Memory B cell (primary cell): Measurements from ENCODE around the gene HNRNPH2.

Experiments used
- ATAC-seq: fragments of 150-1000 bp; cut with Tn5 transposase; 2 replicates; pipeline ENCODE4 v1.10.0; 2021; ENCODE audit warnings: low read depth, mild to moderate bottlenecking, moderate library complexity
- DNase-seq, 2 donors: peaks; one replicate each; pipeline ENCODE4 v3.0.0; 2022; ENCODE audit warnings: low spot score in 2 of 2
- H3K27ac Mint-ChIP-seq: one replicate; pipeline ENCODE4 v1.8.0; 2022; ENCODE audit warnings: mild to moderate bottlenecking, moderate library complexity, mixed read lengths
- H3K27me3 Mint-ChIP-seq: one replicate; pipeline ENCODE4 v1.8.0; 2022; ENCODE audit warnings: mixed read lengths
- H3K36me3 Mint-ChIP-seq: one replicate; pipeline ENCODE4 v1.8.0; 2022; ENCODE audit warnings: mild to moderate bottlenecking, mixed read lengths
- H3K4me1 Mint-ChIP-seq: one replicate; pipeline ENCODE4 v1.8.0; 2022; ENCODE audit warnings: mixed read lengths
- H3K4me3 Mint-ChIP-seq: one replicate; pipeline ENCODE4 v1.8.0; 2022; ENCODE audit warnings: mild to moderate bottlenecking, moderate library complexity, mixed read lengths
- H3K9me3 Mint-ChIP-seq: one replicate; pipeline ENCODE4 v1.8.0; 2022; ENCODE audit warnings: mixed read lengths

Gene HNRNPH2

DNA sequence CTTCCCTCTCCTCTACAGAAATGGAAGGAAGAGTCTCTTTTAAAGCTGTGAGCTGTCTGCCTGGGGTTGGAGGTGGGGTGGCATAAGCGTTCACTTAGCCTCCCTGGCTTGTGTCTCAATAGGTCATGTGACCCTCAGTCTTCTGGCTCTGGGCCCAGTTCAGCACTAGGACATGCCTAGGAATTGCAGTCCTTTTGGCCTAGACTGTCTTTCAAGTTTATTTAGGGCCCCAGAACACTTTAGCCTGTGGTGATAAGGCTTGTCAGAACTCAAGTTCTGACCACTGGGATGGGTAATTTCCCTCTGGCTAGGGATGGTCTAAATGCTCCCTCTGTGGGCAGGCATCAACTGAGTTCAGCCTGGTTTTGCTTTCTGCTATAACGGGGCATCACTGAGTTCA lies 42.9 kb downstream of the HNRNPH2 start:
- ATAC-seq (no peak), DNase-seq (no peak)
- Mint-ChIP-seq H3K9me3 (peaks cover 5% of the 10 kb centered on the region), H3K27me3 (no peaks in the 10 kb centered on the region), H3K4me1 (no peaks in the 10 kb centered on the region), H3K27ac (no peak overlapping the region), H3K4me3 (no peak overlapping the region), H3K36me3 (peaks cover 28% of the 10 kb centered on the region)

DNA sequence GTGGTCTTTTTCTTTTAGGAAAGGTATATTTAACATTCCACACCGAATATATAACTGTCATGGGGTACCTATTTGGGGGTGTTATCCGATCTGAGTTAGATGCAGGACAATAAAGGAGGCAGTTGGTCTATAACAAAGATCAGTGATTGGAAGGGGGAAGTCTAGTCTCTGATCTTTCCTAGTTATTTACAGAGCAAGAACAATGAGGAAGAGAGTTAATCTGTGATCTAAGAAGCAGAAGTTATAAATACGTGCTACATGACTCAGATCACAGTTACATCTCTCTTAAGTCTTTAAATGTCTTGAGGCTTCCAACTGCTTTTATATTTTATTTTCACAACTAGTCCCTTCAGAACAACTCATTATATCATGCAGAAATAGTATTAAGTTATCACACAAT lies 44.0 kb downstream of the HNRNPH2 start:
- H3K27ac Mint-ChIP-seq, result no peak overlapping the region
- H3K4me3 Mint-ChIP-seq, result no peak overlapping the region
- no peaks in the 10 kb centered on the region for H3K27me3 Mint-ChIP-seq
- peaks cover 5% of the 10 kb centered on the region for H3K9me3 Mint-ChIP-seq
- H3K4me1 Mint-ChIP-seq, result no peaks in the 10 kb centered on the region
- no peak for DNase-seq
- peaks cover 28% of the 10 kb centered on the region for H3K36me3 Mint-ChIP-seq
- ATAC-seq, result no peak

DNA sequence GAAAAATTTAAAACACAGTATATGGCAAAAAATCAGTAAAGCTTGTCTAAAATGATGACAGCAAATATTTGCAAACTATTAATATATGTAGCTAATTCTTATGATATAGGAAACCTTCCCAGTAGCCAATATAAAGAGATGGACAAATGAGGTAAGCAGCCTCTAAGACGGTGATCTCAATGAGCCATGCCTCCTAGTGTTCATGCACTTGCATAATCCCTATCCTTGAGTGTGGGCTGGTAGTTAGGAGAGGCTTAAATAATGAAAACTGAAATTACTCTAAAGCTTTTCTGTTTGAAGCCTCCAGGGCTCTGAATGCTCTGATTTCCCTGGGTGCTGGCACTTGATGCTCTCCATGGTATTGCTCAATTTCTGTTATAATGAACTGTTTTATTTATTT lies 52.6 kb downstream of the HNRNPH2 start:
- Mint-ChIP-seq H3K4me1 (no peaks in the 10 kb centered on the region), H3K9me3 (no peaks in the 10 kb centered on the region), H3K36me3 (peaks cover 20% of the 10 kb centered on the region), H3K4me3 (no peak overlapping the region), H3K27ac (no peak overlapping the region), H3K27me3 (no peaks in the 10 kb centered on the region)
- ATAC-seq (no peak), DNase-seq (no peak)

DNA sequence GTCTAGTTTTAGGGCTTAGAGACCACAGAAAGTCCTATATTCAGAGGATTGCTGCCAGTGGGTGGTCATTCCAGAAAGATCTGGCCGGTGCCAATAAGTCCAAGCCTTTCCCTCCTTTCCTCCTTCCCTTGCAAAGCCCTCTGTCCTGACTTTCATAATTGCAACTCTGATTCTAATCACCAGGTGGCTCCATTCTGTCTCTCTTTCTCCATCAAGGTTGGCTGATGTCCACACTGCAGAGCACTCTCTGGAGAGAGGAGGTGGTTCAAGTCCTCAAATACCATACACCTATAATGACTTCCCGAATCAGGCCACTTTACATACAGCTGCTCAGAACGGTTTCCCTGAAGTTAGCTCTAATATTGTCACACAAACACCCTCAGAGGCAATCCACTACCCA lies 54.9 kb downstream of the HNRNPH2 start:
- H3K27me3 Mint-ChIP-seq, result no peaks in the 10 kb centered on the region
- ATAC-seq, result no peak
- H3K4me1 Mint-ChIP-seq, result no peaks in the 10 kb centered on the region
- peaks cover 22% of the 10 kb centered on the region for H3K36me3 Mint-ChIP-seq
- no peak for DNase-seq
- H3K27ac Mint-ChIP-seq, result no peak overlapping the region
- H3K9me3 Mint-ChIP-seq, result no peaks in the 10 kb centered on the region
- H3K4me3 Mint-ChIP-seq, result no peak overlapping the region
